ENCODE results near the gene GARNL3.

The GARNL3 gene

GRCh38 chr9:127423934-127424675, 159.5 kb downstream of the GARNL3 start, which contains the start of gene ZNF79:
Gene ZNF79, plus strand, starts transcription at chr9:127424382. Its CDS starts 406 bp downstream, at chr9:127424788.
- Mint-ChIP-seq H3K4me1 (peaks cover 50% of the 10 kb centered on the region), H3K27ac (peak within 1 kb of the TSS; percentile 99), H3K27me3 (ENCODE audit: low read depth, poor library complexity) (peaks cover 7% of the 10 kb centered on the region), H3K4me3 (peak within 1 kb of the TSS; percentile 99), H3K36me3 (ENCODE audit: low read depth) (peaks cover 15% of the 10 kb centered on the region), H3K9me3 (no peaks in the 10 kb centered on the region)
- TF ChIP-seq CTCF (IDR thresholded peaks at IDR 0.05), result no peak
- peak; percentile 95 for DNase-seq

DNA sequence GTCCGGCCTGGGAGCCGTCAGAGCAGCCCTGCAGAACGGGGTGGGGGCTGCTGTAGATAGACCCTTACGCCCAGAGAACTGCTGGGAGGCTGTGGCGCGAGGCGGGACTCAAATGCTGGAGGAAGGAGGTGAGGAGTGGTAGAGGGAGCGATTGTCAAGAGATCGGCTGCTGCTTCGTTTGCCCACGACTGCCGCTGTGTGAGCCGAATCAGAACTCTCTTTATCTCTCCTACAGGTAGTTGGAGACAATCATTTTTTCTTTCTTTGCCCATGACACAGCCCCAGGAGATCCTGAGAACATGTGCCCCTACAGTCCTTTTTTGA, 160.1 kb downstream of the GARNL3 start:
- H3K27me3 Mint-ChIP-seq (ENCODE audit: low read depth, poor library complexity), result peaks cover 7% of the 10 kb centered on the region
- H3K27ac Mint-ChIP-seq, result peak overlapping the region; percentile 99
- no peaks in the 10 kb centered on the region for H3K9me3 Mint-ChIP-seq
- peaks cover 17% of the 10 kb centered on the region for H3K36me3 Mint-ChIP-seq (ENCODE audit: low read depth)
- DNase-seq, result no peak
- no peak for TF ChIP-seq CTCF (IDR thresholded peaks at IDR 0.05)
- H3K4me3 Mint-ChIP-seq, result peak overlapping the region; percentile 99
- peaks cover 50% of the 10 kb centered on the region for H3K4me1 Mint-ChIP-seq

DNA sequence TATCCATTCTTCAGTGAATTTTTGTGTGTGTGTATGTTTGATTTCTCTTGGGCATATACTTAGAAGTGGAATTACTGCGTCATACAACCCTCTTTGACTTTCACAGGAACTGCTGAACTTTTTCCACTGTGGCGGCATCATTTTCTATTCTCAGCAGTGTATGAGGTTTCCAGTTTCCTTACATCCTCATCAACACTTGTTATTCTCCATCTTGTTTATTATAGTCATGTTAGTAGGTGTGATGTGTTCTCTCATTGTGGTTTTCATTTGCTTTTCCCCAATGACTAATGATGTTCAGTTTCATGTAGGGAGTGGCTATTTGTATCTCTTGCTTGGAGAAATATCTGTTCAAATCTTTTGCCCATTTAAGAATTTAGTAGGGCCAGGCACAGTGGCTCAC, 162.2 kb downstream of the GARNL3 start:
- no peak for DNase-seq

DNA sequence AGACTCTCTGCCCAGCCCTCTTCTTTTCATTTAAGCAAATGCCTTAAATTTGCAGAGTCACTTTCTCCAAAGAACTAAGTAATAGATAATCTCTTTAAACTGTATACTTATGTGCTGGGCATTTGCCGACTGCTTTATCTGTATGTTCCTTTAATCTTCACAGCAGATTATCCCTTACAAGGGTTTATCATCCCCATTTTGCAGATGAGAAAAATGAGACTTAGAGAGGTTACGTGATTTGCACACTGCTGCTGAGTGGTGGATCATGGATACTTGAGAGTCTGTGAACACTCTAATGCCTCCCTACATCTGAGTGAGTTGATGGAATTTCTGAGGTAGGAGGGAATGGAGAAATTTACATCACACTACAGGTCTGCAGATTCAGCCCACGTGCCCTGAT, 163.8 kb downstream of the GARNL3 start:
- H3K27ac Mint-ChIP-seq, result no peak overlapping the region
- no peaks in the 10 kb centered on the region for H3K27me3 Mint-ChIP-seq (ENCODE audit: low read depth, poor library complexity)
- no peak overlapping the region for H3K4me3 Mint-ChIP-seq
- DNase-seq, result no peak
- peaks cover 31% of the 10 kb centered on the region for H3K4me1 Mint-ChIP-seq
- no peak for TF ChIP-seq CTCF (IDR thresholded peaks at IDR 0.05)
- no peaks in the 10 kb centered on the region for H3K9me3 Mint-ChIP-seq
- H3K36me3 Mint-ChIP-seq (ENCODE audit: low read depth), result peaks cover 51% of the 10 kb centered on the region

More for the DNA sequence above, 162.2 kb downstream of the GARNL3 start:
- peaks cover 7% of the 10 kb centered on the region for H3K27me3 Mint-ChIP-seq (ENCODE audit: low read depth, poor library complexity)
- no peak for TF ChIP-seq CTCF (IDR thresholded peaks at IDR 0.05)
- H3K9me3 Mint-ChIP-seq, result no peaks in the 10 kb centered on the region
- H3K4me1 Mint-ChIP-seq, result peaks cover 47% of the 10 kb centered on the region
- H3K27ac Mint-ChIP-seq, result peak overlapping the region; percentile 69
- peaks cover 38% of the 10 kb centered on the region for H3K36me3 Mint-ChIP-seq (ENCODE audit: low read depth)
- peak overlapping the region; percentile 99 for H3K4me3 Mint-ChIP-seq

DNA sequence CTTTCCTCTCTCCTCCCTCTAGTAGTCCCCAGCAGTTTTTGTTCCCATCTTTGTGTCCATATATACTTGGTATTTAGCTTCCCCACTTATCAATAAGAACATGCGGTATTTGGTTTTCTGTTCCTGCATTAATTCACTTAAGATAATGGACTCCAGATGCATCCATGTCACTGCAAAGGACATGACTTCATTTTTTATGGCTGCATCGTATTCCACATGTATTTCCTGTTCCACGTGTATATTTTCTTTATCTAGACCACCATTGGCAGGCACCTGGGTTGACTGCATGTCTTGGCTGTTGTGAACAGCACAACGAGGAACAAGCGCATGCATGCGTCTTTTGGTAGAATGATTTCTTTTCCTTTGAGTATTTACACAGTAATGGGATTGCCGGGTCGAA, 165.8 kb downstream of the GARNL3 start:
- peaks cover 68% of the 10 kb centered on the region for H3K36me3 Mint-ChIP-seq (ENCODE audit: low read depth)
- no peak for DNase-seq
- no peak for TF ChIP-seq CTCF (IDR thresholded peaks at IDR 0.05)
- H3K27ac Mint-ChIP-seq, result no peak overlapping the region
- no peaks in the 10 kb centered on the region for H3K9me3 Mint-ChIP-seq
- H3K4me3 Mint-ChIP-seq, result no peak overlapping the region
- peaks cover 16% of the 10 kb centered on the region for H3K4me1 Mint-ChIP-seq
- no peaks in the 10 kb centered on the region for H3K27me3 Mint-ChIP-seq (ENCODE audit: low read depth, poor library complexity)
